ENCODE results near the gene DENND2A.
"Not testable (repeated sequence)": the region's sequence is repeated elsewhere in the genome, so short reads cannot be mapped to it uniquely, and the experiment has no call there.

DENND2A gene

DNA sequence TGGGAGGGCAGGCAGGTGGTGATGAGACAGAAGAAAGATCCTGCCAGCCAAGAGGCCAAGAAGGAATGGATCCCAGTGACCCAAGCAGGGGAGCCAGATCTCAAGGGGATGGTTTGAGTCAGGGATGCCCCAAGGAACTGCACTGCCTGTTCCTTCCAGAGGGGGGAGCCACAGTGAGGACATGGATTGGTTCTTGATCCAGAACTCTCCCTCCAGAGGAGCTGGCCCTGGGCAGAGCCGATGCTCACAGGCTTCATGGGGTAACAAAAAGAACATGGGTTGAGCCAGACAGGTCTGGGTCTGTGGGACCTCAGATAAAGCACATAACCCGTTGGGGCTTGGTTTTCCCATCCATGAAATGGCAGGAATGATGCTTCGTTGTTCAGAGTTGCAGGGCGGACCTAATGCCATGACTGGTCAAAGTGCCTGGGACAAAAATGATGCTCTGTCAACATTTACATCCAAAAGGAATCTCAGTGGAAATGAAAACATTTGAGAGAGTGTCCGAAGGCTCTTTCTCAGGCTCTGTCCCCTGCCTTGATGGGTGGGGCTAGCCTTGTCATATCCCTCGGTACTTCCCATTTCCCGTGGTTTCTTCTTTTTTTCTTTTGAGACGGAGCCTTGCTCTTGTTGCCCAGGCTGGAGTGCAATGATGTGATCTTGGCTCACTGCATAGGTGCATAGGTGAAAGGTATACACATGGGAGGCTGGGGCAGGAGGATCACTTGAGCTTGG is 4.7 kb upstream of the DENND2A start:
- DNase-seq: no peak

GRCh38 chr7:140644761-140645160 is 4.1 kb upstream of the DENND2A start:
- DNase-seq: not testable (repeated sequence)

DNA sequence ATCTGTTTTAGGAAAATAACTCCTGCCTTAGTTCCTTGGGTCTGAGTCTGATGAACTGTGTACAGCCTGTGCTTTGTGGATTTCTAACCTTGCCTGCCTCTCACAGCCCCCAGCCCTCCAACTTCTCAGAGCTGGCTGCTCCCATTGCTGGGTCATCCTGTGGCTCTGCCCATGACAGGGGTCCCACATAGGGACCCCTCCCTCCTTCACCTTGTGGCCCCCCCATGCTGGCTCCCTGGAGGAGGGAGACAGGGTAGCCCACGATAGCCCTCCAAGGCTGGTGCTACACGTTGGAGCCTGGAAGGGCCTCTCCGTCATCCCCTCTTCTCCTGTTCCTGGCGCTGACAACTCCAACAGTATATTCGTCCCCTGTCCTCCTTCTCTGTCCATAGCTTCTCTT is 2.8 kb upstream of the DENND2A start:
- no peak for DNase-seq

- DNase-seq: no peak
These were observed 1.0 kb upstream of the DENND2A start for GRCh38 chr7:140641524-140642195.

- peak; percentile 29 for DNase-seq
These were observed 464 bp downstream of the DENND2A start for GRCh38 chr7:140640060-140640637.

DNA sequence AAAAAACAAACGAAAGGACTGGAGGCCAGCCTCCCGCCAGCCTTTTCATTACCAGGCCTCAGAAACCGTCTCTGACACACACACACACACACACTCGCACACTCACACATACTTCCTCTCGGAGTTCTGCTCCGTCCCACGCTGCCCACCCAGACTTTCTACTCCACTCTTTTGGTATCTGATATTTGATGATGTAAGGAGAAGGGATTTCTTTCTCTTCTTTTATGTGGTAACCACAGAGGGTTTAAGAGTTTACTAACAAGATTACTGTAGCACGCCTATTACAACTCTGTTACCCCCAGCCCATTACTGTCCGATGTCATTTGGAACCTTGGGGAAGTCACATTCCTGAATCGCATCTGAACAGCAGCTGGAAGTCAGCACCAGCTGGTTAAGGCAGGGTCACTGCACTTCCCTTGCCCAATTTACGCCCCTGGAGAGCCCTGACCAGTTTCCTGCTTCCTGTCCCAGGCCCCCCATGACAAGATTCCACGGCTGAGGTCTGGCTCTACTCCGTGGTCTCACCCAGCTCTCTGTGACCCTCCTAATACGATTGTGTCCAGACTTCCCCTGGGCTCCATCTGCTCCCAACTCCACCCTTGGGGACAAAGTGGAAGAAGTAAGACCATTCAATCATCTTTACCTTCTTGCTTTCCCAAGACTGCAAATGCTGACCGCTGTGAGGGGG is 1.1 kb downstream of the DENND2A start:
- no peak for DNase-seq

- no peak for DNase-seq
These were observed 2.3 kb downstream of the DENND2A start for GRCh38 chr7:140638173-140638791.

DNA sequence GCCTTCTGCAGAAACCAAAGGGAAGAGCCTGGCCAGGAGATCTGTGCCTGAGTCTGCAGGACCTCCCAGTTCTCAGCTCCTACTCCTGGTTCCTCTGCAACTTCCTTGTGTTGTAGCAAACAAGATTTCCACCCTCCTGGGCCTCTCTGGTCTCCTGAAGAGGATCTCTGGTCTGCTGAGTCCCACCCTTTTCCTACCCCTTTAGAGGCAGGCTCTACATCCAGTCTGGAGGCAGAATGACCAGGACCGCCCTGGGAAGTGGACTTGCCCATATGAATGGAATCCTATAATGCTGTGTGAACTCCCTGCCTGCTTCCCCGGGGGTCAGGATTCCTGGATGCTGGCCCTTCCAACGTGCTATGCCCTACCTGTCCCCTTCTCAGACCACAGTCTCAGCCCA is 3.2 kb downstream of the DENND2A start:
- no peak for DNase-seq

- DNase-seq: no peak
These were observed 4.8 kb downstream of the DENND2A start for GRCh38 chr7:140635816-140636215.

- no peak for DNase-seq
These were observed 5.3 kb downstream of the DENND2A start for GRCh38 chr7:140635345-140635744.

- no peak for DNase-seq
These were observed 9.0 kb downstream of the DENND2A start for GRCh38 chr7:140631602-140632001.

- no peak for DNase-seq
These were observed 9.6 kb downstream of the DENND2A start for GRCh38 chr7:140631021-140631420.

DNA sequence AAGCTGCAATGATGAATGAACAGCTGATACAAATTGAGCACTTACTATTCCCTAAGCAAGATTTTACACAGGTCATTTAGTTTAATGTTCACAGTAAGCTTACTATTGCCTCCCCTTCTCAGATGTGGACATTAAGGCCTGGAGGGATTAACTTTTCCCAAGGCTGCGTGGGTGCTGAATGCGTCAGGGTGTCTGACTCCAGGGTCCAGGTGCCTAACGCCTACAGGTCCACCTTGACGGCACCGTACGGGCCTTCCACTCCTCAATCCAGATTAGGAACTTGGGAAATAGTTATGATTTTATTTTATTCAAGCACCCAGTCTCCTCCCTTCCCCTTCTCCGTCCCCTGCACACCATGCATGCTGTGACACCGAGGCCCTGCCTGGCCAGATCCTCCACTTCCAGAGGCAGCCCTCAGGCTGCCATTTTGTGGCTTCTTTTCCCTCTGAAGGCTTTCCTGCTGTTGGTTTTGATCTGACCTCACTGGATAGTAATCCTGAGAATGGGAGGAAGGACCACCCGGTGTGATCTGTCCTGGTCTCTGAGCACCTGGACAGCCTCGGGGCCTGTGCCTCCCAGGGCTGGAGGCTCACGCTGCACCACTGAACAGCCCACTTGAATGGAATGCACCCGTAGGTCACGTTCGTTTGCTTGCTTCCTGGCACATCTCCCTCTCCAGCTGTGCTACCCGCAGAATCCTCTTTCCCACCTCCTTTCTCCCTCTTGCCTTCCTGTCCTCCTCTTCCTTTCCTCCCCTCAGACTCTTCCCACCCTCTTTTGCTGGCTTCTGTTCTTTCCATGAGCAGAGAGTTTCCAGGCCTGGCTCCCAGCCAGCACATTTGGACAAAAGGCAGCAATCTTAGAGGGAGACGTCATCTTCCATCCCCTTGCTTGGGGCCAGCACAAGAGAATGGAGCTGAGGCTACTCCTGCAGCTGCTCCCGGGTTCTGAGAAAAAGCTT is 14.4 kb downstream of the DENND2A start:
- DNase-seq: peak; percentile 84

- not testable (repeated sequence) for DNase-seq
These were observed 15.4 kb downstream of the DENND2A start for GRCh38 chr7:140625192-140625558.

- DNase-seq: peak; percentile 63
These were observed 16.0 kb downstream of the DENND2A start for GRCh38 chr7:140624392-140625191.

GRCh38 chr7:140623980-140624379 is 16.6 kb downstream of the DENND2A start:
- no peak for DNase-seq

DNA sequence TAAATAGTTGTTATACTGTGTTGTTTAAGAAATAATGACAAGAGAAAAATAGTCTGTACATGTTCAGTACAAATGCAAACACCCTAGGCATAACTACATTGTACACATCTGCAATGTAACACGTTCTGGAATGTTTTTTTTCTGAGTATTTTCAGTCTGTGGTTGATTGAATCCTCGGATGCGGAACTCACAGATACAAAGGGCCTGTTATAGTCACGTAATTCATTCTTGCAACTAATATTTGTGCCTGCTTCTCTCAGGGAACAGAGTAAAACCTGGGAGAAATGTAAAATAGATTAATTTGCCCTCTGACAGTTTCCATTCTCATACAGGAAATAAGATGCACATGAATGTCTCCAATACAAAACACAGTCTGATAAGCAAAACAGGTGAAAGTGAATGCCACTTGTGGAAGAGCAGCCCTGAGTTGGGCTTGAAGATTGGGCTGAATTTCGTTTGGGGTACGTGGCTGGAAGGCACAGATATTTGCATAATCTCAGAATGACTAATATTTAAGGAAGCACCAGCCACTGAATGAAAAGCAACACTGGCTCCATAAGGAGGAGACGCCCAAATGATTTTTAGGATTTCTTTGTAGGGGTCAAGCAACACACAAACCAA is 19.1 kb downstream of the DENND2A start:
- DNase-seq: no peak

GRCh38 chr7:140619915-140620510 is 20.6 kb downstream of the DENND2A start:
- DNase-seq: not testable (repeated sequence)

DNA sequence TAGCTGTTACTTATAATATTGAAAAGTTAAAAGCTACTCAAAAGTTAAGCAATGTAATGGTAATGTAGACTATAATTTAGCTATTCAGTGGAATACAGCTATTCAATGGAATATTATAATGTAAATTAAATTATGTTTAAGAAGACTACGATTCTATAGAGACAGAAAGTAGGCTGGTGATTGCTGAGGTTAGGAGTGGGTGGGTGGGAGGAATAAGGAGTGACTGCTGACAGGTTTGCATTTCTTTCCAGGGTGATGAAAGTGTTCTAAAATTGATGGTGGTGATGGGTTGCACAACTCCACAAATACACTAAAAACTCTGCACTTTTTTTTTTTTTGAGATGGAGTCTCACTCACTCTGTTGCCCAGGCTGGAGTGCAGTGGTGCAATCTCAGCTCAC is 21.4 kb downstream of the DENND2A start:
- DNase-seq: no peak

DNA sequence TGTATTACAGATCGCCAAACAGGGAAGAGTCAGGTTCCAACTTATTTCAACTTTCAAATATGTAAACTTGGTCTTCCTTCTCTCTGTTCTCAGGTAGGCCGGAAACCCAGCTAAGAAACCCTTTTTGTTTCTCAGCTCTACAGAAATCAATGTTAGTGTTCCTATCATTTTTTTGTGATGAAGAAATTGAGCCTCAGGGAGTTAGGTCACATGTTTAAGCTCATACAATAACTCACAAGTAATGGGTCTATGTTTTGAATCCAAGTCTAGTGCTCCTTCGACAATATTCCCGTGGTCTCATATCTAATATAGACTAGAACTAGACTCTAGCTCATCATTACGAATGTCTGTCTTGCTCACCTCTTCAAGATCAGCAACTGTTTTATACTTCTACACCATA is 22.3 kb downstream of the DENND2A start:
- no peak for DNase-seq

Data from DMS79 treated with DMSO at 0.1 percent for 48 hours (cell line).